GM23338 (cell line): ENCODE measurements around the gene RCC2. TPM values are rescaled to one million over a fixed set of nuclear protein-coding genes. Genes with fewer than 3 reads are reported as not detected.

ENCODE experiments used
- ATAC-seq: fragments of 200-7000 bp; cut with Tn5 transposase; 3 replicates; pipeline ENCODE4 v1.9.1; 2020
- DNase-seq: peaks from one replicate; pipeline ENCODE4 v3.0.0-alpha.2; 2015; ENCODE audit warnings: low spot score
- H2AFZ ChIP-seq: fragments of 200-600 bp; sonication (generic); 2 replicates; pipeline ENCODE4 v1.8.0; 2016; ENCODE audit warnings: antibody characterized with exemption, mild to moderate bottlenecking, moderate library complexity
- H3F3A ChIP-seq: fragments of 200-600 bp; sonication (generic); replicated peaks from 2 replicates; pipeline ENCODE4 v1.8.0; 2017; ENCODE audit warnings: antibody characterized with exemption, mixed run types, low read depth
- H3K27ac ChIP-seq: fragments of 200-600 bp; sonication (generic); 2 replicates; pipeline ENCODE4 v1.6.1; 2016; ENCODE audit warnings: low read depth
- H3K27me3 ChIP-seq: fragments of 200-600 bp; sonication (generic); 2 replicates; pipeline ENCODE4 v1.8.0; 2016; ENCODE audit warnings: mild to moderate bottlenecking, mixed run types, moderate library complexity; ENCODE audit not compliant: insufficient read depth
- H3K36me3 ChIP-seq: fragments of 200-600 bp; sonication (generic); 2 replicates; pipeline ENCODE4 v1.8.0; 2016; ENCODE audit warnings: mild to moderate bottlenecking; ENCODE audit not compliant: insufficient read depth
- H3K4me1 ChIP-seq: fragments of 200-600 bp; sonication (generic); 2 replicates; pipeline ENCODE4 v1.8.0; 2016; ENCODE audit warnings: mild to moderate bottlenecking, moderate library complexity; ENCODE audit not compliant: insufficient read depth
- H3K4me2 ChIP-seq: fragments of 200-600 bp; sonication (generic); 2 replicates; pipeline ENCODE4 v1.7.1; 2017; ENCODE audit warnings: mixed run types
- H3K4me3 ChIP-seq: fragments of 200-600 bp; sonication (generic); 2 replicates; pipeline ENCODE4 v1.6.1; 2016; ENCODE audit warnings: mixed run types
- H3K79me2 ChIP-seq: fragments of 200-600 bp; sonication (generic); replicated peaks from 2 replicates; pipeline ENCODE4 v1.8.0; 2017; ENCODE audit warnings: mild to moderate bottlenecking; ENCODE audit not compliant: insufficient read depth
- H3K9me2 ChIP-seq: fragments of 200-600 bp; sonication (generic); 2 replicates; pipeline ENCODE4 v1.8.0; 2017; ENCODE audit not compliant: insufficient read depth
- H4K20me1 ChIP-seq: fragments of 200-600 bp; sonication (generic); replicated peaks from 2 replicates; pipeline ENCODE4 v1.8.0; 2017; ENCODE audit warnings: mild to moderate bottlenecking; ENCODE audit not compliant: insufficient read depth
- H3K27ac Mint-ChIP-seq: 2 replicates; pipeline ENCODE4 v1.8.0; 2020; ENCODE audit warnings: inconsistent platforms, mild to moderate bottlenecking, moderate library complexity, mixed read lengths
- H3K27me3 Mint-ChIP-seq: 3 replicates; pipeline ENCODE4 v1.8.0; 2022; ENCODE audit warnings: low read depth, mild to moderate bottlenecking, moderate library complexity, mixed read lengths, inconsistent platforms; ENCODE audit not compliant: insufficient read depth, poor library complexity
- H3K36me3 Mint-ChIP-seq: 3 replicates; pipeline ENCODE4 v1.8.0; 2021; ENCODE audit warnings: low read depth, mild to moderate bottlenecking, inconsistent platforms, moderate library complexity, mixed read lengths
- H3K4me1 Mint-ChIP-seq: 3 replicates; pipeline ENCODE4 v1.8.0; 2020; ENCODE audit warnings: mild to moderate bottlenecking, inconsistent platforms, mixed read lengths
- H3K4me3 Mint-ChIP-seq: 3 replicates; pipeline ENCODE4 v1.8.0; 2021; ENCODE audit warnings: moderate library complexity, mild to moderate bottlenecking, inconsistent platforms, mixed read lengths
- H3K9me3 Mint-ChIP-seq: 3 replicates; pipeline ENCODE4 v1.8.0; 2020; ENCODE audit warnings: moderate library complexity, mild to moderate bottlenecking, inconsistent platforms, mixed read lengths
- CREB1 ChIP-seq: fragments of 250-450 bp; sonication (Bioruptor Pico); IDR thresholded peaks from 2 replicates; pipeline ENCODE4 v1.5.0; 2020; ENCODE audit warnings: low read depth, mild to moderate bottlenecking, moderate library complexity
- EZH2 ChIP-seq: fragments of 200-600 bp; sonication (generic); IDR thresholded peaks from one replicate; pipeline ENCODE4 v1.8.0; 2017; ENCODE audit warnings: antibody characterized with exemption, mild to moderate bottlenecking, low read depth; ENCODE audit not compliant: unreplicated experiment
- EZH2phosphoT487 ChIP-seq: fragments of 200-600 bp; sonication (generic); IDR thresholded peaks from one replicate; pipeline ENCODE4 v1.8.1; 2018; ENCODE audit warnings: antibody characterized with exemption; ENCODE audit not compliant: unreplicated experiment
- JUNB ChIP-seq: IDR thresholded peaks from one replicate; pipeline ENCODE4 v1.6.1; 2016; ENCODE audit warnings: antibody characterized with exemption; ENCODE audit not compliant: unreplicated experiment
- NANOG ChIP-seq: IDR thresholded peaks from 2 replicates; pipeline ENCODE4 v1.6.1; 2016; ENCODE audit warnings: antibody characterized with exemption, borderline replicate concordance
- POLR2AphosphoS5 ChIP-seq: IDR thresholded peaks from 2 replicates; pipeline ENCODE4 v1.6.1; 2016; ENCODE audit warnings: antibody characterized with exemption, low read depth
- STAT1 ChIP-seq: IDR thresholded peaks from one replicate; pipeline ENCODE4 v1.6.1; 2016; ENCODE audit warnings: antibody characterized with exemption; ENCODE audit not compliant: unreplicated experiment
- ZNF114 ChIP-seq: fragments of 250-450 bp; sonication (Bioruptor Pico); IDR thresholded peaks from 2 replicates; pipeline ENCODE4 v1.5.0; 2020; ENCODE audit warnings: mild to moderate bottlenecking, moderate library complexity
- ZNF331 ChIP-seq: fragments of 250-450 bp; sonication (Bioruptor Pico); IDR thresholded peaks from 2 replicates; pipeline ENCODE4 v1.5.0; 2020; ENCODE audit warnings: low read depth, mild to moderate bottlenecking, moderate library complexity
- polyA plus RNA-seq: library from polyadenylated mRNA; unstranded; fragments of >200 nt; fragmentation: Nextera tagmentation; extraction: Ambion mirVana; gene quantifications from 2 replicates; pipeline ENCODE4 v1.2.1, GENCODE V29; 2016
- total RNA-seq: library from RNA; depleted of rRNA; stranded (reverse); fragments of >200 nt; shearing (Covaris generic); gene quantifications from 2 replicates; pipeline ENCODE4 v1.2.3, GENCODE V29; 2014
- TF ChIP-seq, protein P1 (sequence below): fragments of 250-450 bp; sonication (Bioruptor Pico); IDR thresholded peaks from 2 replicates; pipeline ENCODE4 v1.5.0; 2020; ENCODE audit warnings: mild to moderate bottlenecking, moderate library complexity
- TF ChIP-seq, protein P2 (sequence below), 2 experiments: fragments of 200-600 bp in 1 of 2; sonication (generic) in 1 of 2; conservative IDR thresholded peaks; 2 replicates each; pipeline versions ENCODE4 v1.5.1 to v1.6.1; 2016 to 2017; ENCODE audit warnings: antibody characterized with exemption in 2 of 2, low read depth in 2 of 2, mild to moderate bottlenecking in 2 of 2, moderate library complexity in 1 of 2
- TF ChIP-seq, protein P3 (sequence below): IDR thresholded peaks from 2 replicates; pipeline ENCODE4 v1.6.1; 2016; ENCODE audit warnings: antibody characterized with exemption

Gene RCC2
- total and polyA plus RNA-seq, 2 experiments from 2014 or later: 97.1 to 386 TPM

DNA sequence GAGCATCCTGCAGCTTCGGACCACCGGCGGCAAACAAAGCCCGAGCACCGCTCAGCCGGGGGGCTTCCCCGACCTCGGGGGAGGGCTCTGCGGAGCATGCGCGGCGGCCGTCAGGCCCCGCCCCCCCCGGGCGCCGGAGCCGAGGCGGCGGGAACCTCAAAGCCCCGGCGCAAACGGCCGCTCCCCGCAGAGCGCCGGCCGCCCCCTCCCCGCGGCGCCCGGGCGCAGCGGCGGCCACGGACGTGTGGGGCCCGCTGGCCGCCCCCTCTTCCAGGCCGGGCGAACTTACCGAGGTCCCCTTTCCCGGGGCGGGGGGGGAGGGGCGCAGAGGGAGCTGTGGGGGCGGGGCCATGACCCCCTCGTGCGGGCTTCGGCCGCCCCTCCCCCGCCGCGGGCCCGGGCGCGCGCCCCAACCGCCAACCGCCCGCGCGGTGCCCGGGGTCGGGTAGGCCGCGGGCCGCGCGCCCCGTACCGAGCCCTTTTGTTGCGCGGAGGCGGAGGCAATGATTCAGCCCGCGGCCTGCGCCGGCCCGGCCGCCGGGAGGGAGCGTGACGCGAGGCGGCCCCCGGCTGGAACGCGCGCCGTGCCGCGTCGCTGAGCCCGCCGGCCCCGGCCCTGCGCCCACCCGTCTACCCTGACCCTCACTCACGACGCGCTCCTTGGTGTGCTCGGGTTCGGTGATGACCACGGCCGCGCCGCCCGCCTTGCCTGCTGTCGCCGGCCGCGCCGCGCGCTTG lies 1.7 kb downstream of the RCC2 start:
- H3K4me3 ChIP-seq: peak overlapping the region; percentile 86
- H4K20me1 ChIP-seq: peaks cover 25% of the 10 kb centered on the region
- peaks cover 9% of the 10 kb centered on the region for H3K27me3 ChIP-seq
- H2AFZ ChIP-seq: no peak overlapping the region
- Mint-ChIP-seq H3K36me3 (peaks cover 58% of the 10 kb centered on the region), H3K4me1 (peaks cover 64% of the 10 kb centered on the region), H3K27me3 (peaks cover 28% of the 10 kb centered on the region), H3K27ac (no peak overlapping the region), H3K4me3 (peak overlapping the region; percentile 83), H3K9me3 (peaks cover 5% of the 10 kb centered on the region; the same call in 1 of the 3 replicates)
- peaks cover 66% of the 10 kb centered on the region for H3K79me2 ChIP-seq
- H3K4me1 ChIP-seq: peaks cover 64% of the 10 kb centered on the region
- H3F3A ChIP-seq: peaks cover 46% of the 10 kb centered on the region
- ATAC-seq: peak; percentile 1; the same call in 1 of the 3 replicates
- TF ChIP-seq EZH2: no peak
- peak; percentile 66 for DNase-seq
- peak overlapping the region; percentile 96 for H3K4me2 ChIP-seq
- H3K27ac ChIP-seq: peak overlapping the region; percentile 85
- H3K36me3 ChIP-seq: peaks cover 8% of the 10 kb centered on the region
- H3K9me2 ChIP-seq: no peaks in the 10 kb centered on the region

DNA sequence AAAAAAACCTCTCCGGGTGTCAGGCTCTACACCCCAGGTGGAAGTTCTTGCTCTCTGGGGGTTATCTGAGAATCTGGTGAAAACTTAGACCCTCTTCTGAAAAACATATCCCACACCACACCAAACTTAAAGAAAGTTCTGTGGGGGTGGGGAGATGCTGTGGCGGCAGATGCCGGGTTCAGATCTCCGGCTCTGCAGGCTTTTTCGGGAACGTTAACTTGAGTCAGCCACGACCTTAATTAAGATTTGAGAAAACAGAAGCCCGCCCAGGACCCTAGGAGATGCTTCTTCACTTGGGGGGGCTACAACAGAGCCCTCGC lies 2.3 kb downstream of the RCC2 start:
- peak overlapping the region; percentile 90 for H3K27ac Mint-ChIP-seq
- Histone ChIP-seq H3K4me1 (peaks cover 68% of the 10 kb centered on the region), H3K27ac (peak overlapping the region; percentile 85), H3K27me3 (peaks cover 9% of the 10 kb centered on the region), H3K4me2 (peak overlapping the region; percentile 96), H3F3A (peaks cover 48% of the 10 kb centered on the region), H2AFZ (no peak overlapping the region), H3K36me3 (peaks cover 13% of the 10 kb centered on the region), H4K20me1 (peaks cover 30% of the 10 kb centered on the region), H3K79me2 (peaks cover 72% of the 10 kb centered on the region), H3K9me2 (no peaks in the 10 kb centered on the region), H3K4me3 (peak overlapping the region; percentile 80)
- ATAC-seq: no peak
- peak overlapping the region; percentile 83 for H3K4me3 Mint-ChIP-seq
- peaks cover 5% of the 10 kb centered on the region; the same call in 1 of the 3 replicates for H3K9me3 Mint-ChIP-seq
- no peak for DNase-seq
- peaks cover 29% of the 10 kb centered on the region for H3K27me3 Mint-ChIP-seq
- H3K4me1 Mint-ChIP-seq: peaks cover 69% of the 10 kb centered on the region
- peaks cover 63% of the 10 kb centered on the region for H3K36me3 Mint-ChIP-seq
- TF ChIP-seq NANOG: no peak
- no peak for TF ChIP-seq CREB1 (CRISPR knock-in tag)
- TF ChIP-seq, protein P1, sequence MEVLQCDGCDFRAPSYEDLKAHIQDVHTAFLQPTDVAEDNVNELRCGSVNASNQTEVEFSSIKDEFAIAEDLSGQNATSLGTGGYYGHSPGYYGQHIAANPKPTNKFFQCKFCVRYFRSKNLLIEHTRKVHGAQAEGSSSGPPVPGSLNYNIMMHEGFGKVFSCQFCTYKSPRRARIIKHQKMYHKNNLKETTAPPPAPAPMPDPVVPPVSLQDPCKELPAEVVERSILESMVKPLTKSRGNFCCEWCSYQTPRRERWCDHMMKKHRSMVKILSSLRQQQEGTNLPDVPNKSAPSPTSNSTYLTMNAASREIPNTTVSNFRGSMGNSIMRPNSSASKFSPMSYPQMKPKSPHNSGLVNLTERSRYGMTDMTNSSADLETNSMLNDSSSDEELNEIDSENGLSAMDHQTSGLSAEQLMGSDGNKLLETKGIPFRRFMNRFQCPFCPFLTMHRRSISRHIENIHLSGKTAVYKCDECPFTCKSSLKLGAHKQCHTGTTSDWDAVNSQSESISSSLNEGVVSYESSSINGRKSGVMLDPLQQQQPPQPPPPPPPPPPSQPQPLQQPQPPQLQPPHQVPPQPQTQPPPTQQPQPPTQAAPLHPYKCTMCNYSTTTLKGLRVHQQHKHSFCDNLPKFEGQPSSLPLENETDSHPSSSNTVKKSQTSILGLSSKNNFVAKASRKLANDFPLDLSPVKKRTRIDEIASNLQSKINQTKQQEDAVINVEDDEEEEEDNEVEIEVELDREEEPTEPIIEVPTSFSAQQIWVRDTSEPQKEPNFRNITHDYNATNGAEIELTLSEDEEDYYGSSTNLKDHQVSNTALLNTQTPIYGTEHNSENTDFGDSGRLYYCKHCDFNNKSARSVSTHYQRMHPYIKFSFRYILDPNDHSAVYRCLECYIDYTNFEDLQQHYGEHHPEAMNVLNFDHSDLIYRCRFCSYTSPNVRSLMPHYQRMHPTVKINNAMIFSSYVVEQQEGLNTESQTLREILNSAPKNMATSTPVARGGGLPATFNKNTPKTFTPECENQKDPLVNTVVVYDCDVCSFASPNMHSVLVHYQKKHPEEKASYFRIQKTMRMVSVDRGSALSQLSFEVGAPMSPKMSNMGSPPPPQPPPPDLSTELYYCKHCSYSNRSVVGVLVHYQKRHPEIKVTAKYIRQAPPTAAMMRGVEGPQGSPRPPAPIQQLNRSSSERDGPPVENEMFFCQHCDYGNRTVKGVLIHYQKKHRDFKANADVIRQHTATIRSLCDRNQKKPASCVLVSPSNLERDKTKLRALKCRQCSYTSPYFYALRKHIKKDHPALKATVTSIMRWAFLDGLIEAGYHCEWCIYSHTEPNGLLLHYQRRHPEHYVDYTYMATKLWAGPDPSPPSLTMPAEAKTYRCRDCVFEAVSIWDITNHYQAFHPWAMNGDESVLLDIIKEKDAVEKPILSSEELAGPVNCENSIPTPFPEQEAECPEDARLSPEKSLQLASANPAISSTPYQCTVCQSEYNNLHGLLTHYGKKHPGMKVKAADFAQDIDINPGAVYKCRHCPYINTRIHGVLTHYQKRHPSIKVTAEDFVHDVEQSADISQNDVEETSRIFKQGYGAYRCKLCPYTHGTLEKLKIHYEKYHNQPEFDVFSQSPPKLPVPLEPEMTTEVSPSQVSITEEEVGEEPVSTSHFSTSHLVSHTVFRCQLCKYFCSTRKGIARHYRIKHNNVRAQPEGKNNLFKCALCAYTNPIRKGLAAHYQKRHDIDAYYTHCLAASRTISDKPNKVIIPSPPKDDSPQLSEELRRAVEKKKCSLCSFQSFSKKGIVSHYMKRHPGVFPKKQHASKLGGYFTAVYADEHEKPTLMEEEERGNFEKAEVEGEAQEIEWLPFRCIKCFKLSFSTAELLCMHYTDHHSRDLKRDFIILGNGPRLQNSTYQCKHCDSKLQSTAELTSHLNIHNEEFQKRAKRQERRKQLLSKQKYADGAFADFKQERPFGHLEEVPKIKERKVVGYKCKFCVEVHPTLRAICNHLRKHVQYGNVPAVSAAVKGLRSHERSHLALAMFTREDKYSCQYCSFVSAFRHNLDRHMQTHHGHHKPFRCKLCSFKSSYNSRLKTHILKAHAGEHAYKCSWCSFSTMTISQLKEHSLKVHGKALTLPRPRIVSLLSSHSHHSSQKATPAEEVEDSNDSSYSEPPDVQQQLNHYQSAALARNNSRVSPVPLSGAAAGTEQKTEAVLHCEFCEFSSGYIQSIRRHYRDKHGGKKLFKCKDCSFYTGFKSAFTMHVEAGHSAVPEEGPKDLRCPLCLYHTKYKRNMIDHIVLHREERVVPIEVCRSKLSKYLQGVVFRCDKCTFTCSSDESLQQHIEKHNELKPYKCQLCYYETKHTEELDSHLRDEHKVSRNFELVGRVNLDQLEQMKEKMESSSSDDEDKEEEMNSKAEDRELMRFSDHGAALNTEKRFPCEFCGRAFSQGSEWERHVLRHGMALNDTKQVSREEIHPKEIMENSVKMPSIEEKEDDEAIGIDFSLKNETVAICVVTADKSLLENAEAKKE (CRISPR knock-in tag): no peak
- TF ChIP-seq, protein P2, sequence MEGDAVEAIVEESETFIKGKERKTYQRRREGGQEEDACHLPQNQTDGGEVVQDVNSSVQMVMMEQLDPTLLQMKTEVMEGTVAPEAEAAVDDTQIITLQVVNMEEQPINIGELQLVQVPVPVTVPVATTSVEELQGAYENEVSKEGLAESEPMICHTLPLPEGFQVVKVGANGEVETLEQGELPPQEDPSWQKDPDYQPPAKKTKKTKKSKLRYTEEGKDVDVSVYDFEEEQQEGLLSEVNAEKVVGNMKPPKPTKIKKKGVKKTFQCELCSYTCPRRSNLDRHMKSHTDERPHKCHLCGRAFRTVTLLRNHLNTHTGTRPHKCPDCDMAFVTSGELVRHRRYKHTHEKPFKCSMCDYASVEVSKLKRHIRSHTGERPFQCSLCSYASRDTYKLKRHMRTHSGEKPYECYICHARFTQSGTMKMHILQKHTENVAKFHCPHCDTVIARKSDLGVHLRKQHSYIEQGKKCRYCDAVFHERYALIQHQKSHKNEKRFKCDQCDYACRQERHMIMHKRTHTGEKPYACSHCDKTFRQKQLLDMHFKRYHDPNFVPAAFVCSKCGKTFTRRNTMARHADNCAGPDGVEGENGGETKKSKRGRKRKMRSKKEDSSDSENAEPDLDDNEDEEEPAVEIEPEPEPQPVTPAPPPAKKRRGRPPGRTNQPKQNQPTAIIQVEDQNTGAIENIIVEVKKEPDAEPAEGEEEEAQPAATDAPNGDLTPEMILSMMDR (conservative IDR thresholded peaks at IDR 0.05; ENCODE audit: low read depth in 2 of 2): no peak
- TF ChIP-seq EZH2phosphoT487: no peak
- TF ChIP-seq, protein P3, sequence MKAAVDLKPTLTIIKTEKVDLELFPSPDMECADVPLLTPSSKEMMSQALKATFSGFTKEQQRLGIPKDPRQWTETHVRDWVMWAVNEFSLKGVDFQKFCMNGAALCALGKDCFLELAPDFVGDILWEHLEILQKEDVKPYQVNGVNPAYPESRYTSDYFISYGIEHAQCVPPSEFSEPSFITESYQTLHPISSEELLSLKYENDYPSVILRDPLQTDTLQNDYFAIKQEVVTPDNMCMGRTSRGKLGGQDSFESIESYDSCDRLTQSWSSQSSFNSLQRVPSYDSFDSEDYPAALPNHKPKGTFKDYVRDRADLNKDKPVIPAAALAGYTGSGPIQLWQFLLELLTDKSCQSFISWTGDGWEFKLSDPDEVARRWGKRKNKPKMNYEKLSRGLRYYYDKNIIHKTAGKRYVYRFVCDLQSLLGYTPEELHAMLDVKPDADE: no peak
- TF ChIP-seq ZNF114 (CRISPR knock-in tag): no peak
- TF ChIP-seq JUNB: no peak
- no peak for TF ChIP-seq ZNF331 (CRISPR knock-in tag)
- no peak for TF ChIP-seq STAT1
- no peak for TF ChIP-seq POLR2AphosphoS5
- no peak for TF ChIP-seq EZH2
